Loucy (cell line): ENCODE measurements around the gene STX7.

ENCODE experiments used
- H2AFZ ChIP-seq: fragments of 200-600 bp; sonication (generic); 2 replicates; pipeline ENCODE4 v1.6.0; 2016; ENCODE audit warnings: antibody characterized with exemption, mild to moderate bottlenecking, low read length, moderate library complexity
- H3F3A ChIP-seq: fragments of 200-600 bp; 2 replicates; pipeline ENCODE4 v1.6.0; 2016; ENCODE audit warnings: antibody characterized with exemption, low read depth, mild to moderate bottlenecking
- H3K27me3 ChIP-seq: fragments of 200-600 bp; sonication (generic); 2 replicates; pipeline ENCODE4 v1.6.1; 2014; ENCODE audit warnings: low read length, mild to moderate bottlenecking; ENCODE audit not compliant: insufficient read depth, poor library complexity, severe bottlenecking
- H3K36me3 ChIP-seq: fragments of 200-600 bp; sonication (generic); 2 replicates; pipeline ENCODE4 v1.6.1; 2016; ENCODE audit warnings: low read length; ENCODE audit not compliant: insufficient read depth
- H3K4me1 ChIP-seq: fragments of 200-600 bp; sonication (generic); 2 replicates; pipeline ENCODE4 v1.5.1; 2014; ENCODE audit warnings: low read length, mild to moderate bottlenecking; ENCODE audit not compliant: insufficient read depth, poor library complexity, severe bottlenecking
- H3K4me2 ChIP-seq: fragments of 200-600 bp; sonication (generic); 2 replicates; pipeline ENCODE4 v1.6.0; 2014; ENCODE audit warnings: antibody characterized with exemption, low read length, low read depth, mild to moderate bottlenecking; ENCODE audit not compliant: poor library complexity, severe bottlenecking
- H3K4me3 ChIP-seq: fragments of 200-600 bp; sonication (generic); 2 replicates; pipeline ENCODE4 v1.5.1; 2014; ENCODE audit warnings: low read length, mild to moderate bottlenecking, mixed read lengths; ENCODE audit not compliant: poor library complexity, severe bottlenecking
- H3K79me2 ChIP-seq: fragments of 200-600 bp; sonication (generic); 2 replicates; pipeline ENCODE4 v1.6.1; 2014; ENCODE audit warnings: low read length; ENCODE audit not compliant: insufficient read depth
- H3K9ac ChIP-seq: fragments of 200-600 bp; sonication (generic); 2 replicates; pipeline ENCODE4 v1.6.0; 2014; ENCODE audit warnings: mild to moderate bottlenecking, low read depth, low read length, moderate library complexity; ENCODE audit not compliant: poor library complexity, severe bottlenecking
- H3K9me2 ChIP-seq: fragments of 200-600 bp; sonication (generic); replicated peaks from 2 replicates; pipeline ENCODE4 v1.6.1; 2016; ENCODE audit warnings: low read depth, low read length, mixed read lengths
- H3K9me3 ChIP-seq: fragments of 200-600 bp; sonication (generic); 2 replicates; pipeline ENCODE4 v1.6.1; 2014; ENCODE audit warnings: mild to moderate bottlenecking, antibody characterized with exemption, low read length, low read depth; ENCODE audit not compliant: insufficient read depth
- H4K20me1 ChIP-seq: fragments of 200-600 bp; sonication (generic); 2 replicates; pipeline ENCODE4 v1.6.0; 2014; ENCODE audit warnings: antibody characterized with exemption, low read length, mild to moderate bottlenecking; ENCODE audit not compliant: insufficient read depth, poor library complexity, severe bottlenecking
- CTCF ChIP-seq: fragments of 200-600 bp; sonication (generic); conservative IDR thresholded peaks from 2 replicates; pipeline ENCODE4 v1.5.1; 2014; ENCODE audit warnings: mild to moderate bottlenecking, antibody characterized with exemption, low read length
- EZH2phosphoT487 ChIP-seq: fragments of 200-600 bp; IDR thresholded peaks from 2 replicates; pipeline ENCODE4 v1.6.1; 2018; ENCODE audit warnings: antibody characterized with exemption, mild to moderate bottlenecking, moderate library complexity, borderline replicate concordance

Gene STX7

DNA sequence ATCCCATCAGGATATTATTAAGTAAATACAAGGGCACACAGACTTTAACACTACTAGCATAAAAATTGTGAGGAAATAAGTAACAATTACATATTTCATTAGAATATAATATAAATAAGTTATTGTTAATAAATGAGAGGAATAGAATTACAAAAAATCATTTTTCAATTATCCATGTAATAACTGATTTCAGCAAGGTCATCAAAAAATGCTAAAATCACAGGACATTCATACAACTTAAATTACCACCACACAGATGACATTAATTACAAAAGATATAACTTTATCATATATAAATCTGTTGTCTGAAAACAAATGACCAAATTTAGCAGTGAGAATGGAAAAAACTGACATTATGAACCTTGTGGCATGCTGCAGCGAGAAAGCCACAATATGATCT is 37.0 kb downstream of the STX7 start:
- no peaks in the 10 kb centered on the region for H3K79me2 ChIP-seq
- no peak overlapping the region for H3K4me2 ChIP-seq
- TF ChIP-seq CTCF (no peak), EZH2phosphoT487 (no peak)
- no peak overlapping the region for H3K4me3 ChIP-seq
- no peak overlapping the region for H3K9ac ChIP-seq
- no peaks in the 10 kb centered on the region for H3K27me3 ChIP-seq
- no peak overlapping the region for H2AFZ ChIP-seq
- H3K9me3 ChIP-seq: no peaks in the 10 kb centered on the region
- H3K4me1 ChIP-seq: no peaks in the 10 kb centered on the region
- H3K9me2 ChIP-seq: no peaks in the 10 kb centered on the region
- no peaks in the 10 kb centered on the region for H3K36me3 ChIP-seq
- no peaks in the 10 kb centered on the region for H3F3A ChIP-seq
- no peaks in the 10 kb centered on the region for H4K20me1 ChIP-seq

DNA sequence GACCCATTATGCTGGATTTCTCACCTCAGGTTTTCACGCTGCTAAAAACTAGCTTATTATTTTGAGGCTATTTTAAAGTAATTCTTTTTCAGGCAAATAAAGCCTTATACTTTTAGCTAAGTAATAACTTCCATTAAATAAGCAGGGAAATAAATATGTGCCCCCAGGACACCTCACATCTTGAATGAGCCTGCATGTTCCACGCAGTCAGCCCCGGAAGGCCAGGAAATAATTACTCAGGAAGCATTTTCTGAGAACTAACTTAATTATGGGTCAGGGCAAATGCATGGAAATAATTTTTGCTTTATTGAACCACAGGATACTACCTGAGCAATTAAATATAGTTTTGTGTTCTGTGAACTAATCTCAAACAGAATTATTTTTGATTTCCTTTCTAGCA is 41.1 kb downstream of the STX7 start:
- no peaks in the 10 kb centered on the region for H3K4me1 ChIP-seq
- H3K9me3 ChIP-seq: no peaks in the 10 kb centered on the region
- no peak overlapping the region for H3K4me3 ChIP-seq
- no peaks in the 10 kb centered on the region for H3F3A ChIP-seq
- H4K20me1 ChIP-seq: no peaks in the 10 kb centered on the region
- H3K9ac ChIP-seq: no peak overlapping the region
- H2AFZ ChIP-seq: no peak overlapping the region
- no peaks in the 10 kb centered on the region for H3K27me3 ChIP-seq
- no peak overlapping the region for H3K4me2 ChIP-seq
- no peaks in the 10 kb centered on the region for H3K79me2 ChIP-seq
- TF ChIP-seq EZH2phosphoT487 (no peak), CTCF (no peak)
- H3K36me3 ChIP-seq: no peaks in the 10 kb centered on the region
- no peaks in the 10 kb centered on the region for H3K9me2 ChIP-seq

DNA sequence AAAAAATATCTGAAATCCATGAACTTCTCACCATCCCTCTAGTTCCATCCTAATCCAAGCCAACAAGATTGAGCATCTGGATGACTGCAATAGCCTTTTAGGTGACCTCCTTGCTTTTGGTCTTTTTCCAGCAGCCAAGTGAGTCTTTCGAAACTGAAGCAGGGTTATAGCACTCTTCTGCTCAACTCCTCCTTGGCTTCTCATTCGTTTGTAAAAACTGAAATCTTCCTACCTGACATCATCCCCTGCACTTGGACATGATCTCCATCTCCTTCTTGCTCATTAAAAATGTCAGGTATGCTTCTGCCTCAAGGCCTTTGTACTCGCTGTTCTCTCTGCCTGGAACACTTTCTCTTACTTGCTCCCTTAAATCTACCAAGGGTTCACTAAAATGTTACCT is 46.0 kb downstream of the STX7 start:
- H3F3A ChIP-seq: no peaks in the 10 kb centered on the region
- H3K9me3 ChIP-seq: no peaks in the 10 kb centered on the region
- H4K20me1 ChIP-seq: no peaks in the 10 kb centered on the region
- no peak overlapping the region for H3K4me2 ChIP-seq
- no peak overlapping the region for H2AFZ ChIP-seq
- no peaks in the 10 kb centered on the region for H3K27me3 ChIP-seq
- H3K9me2 ChIP-seq: no peaks in the 10 kb centered on the region
- H3K4me3 ChIP-seq: no peak overlapping the region
- H3K4me1 ChIP-seq: no peaks in the 10 kb centered on the region
- no peak for TF ChIP-seq CTCF
- TF ChIP-seq EZH2phosphoT487: no peak
- no peaks in the 10 kb centered on the region for H3K36me3 ChIP-seq
- H3K79me2 ChIP-seq: no peaks in the 10 kb centered on the region
- no peak overlapping the region for H3K9ac ChIP-seq
